Measurements from ENCODE around the gene PPP4R2.

DNA sequence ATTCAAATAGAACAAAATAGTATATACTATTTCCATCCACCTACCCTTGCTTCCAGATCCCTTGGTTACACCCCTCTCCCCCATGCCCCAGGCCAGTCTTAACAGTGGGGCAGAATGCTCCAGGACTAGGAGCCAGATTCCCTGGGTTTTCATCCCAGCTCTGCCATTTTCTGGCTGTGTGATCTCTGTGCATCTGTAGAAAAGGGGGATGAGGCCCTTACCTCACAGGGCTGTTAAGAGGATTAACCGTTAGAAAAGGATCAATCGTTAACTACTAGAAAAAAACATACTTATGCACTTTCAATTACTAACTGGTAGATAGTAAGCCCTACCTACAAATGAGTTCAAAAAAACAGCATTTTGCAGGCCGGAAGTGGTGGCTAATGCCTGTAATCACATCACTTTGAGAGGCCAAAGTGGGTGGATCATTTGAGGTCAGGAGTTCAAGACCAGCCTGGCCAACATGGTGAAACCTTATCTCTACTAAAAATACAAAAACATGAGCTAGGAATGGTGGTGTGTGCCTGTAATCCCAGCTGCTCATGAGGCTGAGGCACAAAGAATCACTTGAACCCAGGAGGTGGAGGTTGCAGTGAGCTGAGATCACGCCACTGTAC is 76.6 kb downstream of the PPP4R2 start:
- TF ChIP-seq CTCF (IDR thresholded peaks at IDR 0.05) (no peak), POLR2A (IDR thresholded peaks at IDR 0.05) (no peak)
